HepG2 (cell line): ENCODE measurements around the gene SEC31B. TPM values are rescaled to one million over a fixed set of nuclear protein-coding genes. Genes with fewer than 3 reads are reported as not detected.

ENCODE experiments used
- ATAC-seq: fragments of 200-7000 bp; cut with Tn5 transposase; 3 replicates; pipeline ENCODE4 v1.9.1; 2020; ENCODE audit warnings: mild to moderate bottlenecking, moderate library complexity
- BruUV-seq: library from RNA; stranded (reverse); fragments of 400-500 nt; replicated peaks from 2 replicates; lab custom pipeline; 2021; lab: Mats Ljungman, UMichigan
- CTCF ChIA-PET: fragments of 300-600 bp; formaldehyde crosslinking; extraction: SDS; loops from one replicate; lab custom pipeline; 2021; ENCODE audit warnings: low total read pairs, inconsistent platforms, low intra/inter-chr PET ratio; lab: Yijun Ruan, JAX
- POLR2A ChIA-PET: fragments of 350-600 bp; sonication (Branson Sonifier 250); formaldehyde crosslinking; loops from one replicate; lab custom pipeline; 2020; ENCODE audit warnings: antibody characterized with exemption, inconsistent platforms; lab: Yijun Ruan, JAX
- DNase-seq: peaks from one replicate; pipeline ENCODE4 v3.0.0-alpha.2; 2015; ENCODE audit warnings: low spot score
- FAIRE-seq: peaks from 3 replicates; lab custom pipeline; 2011; peaks lifted over from hg19 to GRCh38; lab: Jason Lieb, UNC
- H2AFZ ChIP-seq: one replicate; pipeline ENCODE4 v1.6.1; 2011; ENCODE audit warnings: low read length, inconsistent platforms
- H3K27ac ChIP-seq: fragments of 300-600 bp; 3 replicates; pipeline ENCODE4 v1.8.0; 2011; ENCODE audit warnings: mixed run types, mild to moderate bottlenecking, mixed read lengths, low read length, inconsistent platforms; ENCODE audit not compliant: insufficient read depth; ENCODE audit errors: extremely low read length
- H3K27me3 ChIP-seq, 2 experiments: fragments of 200-600 bp in 1 of 2; 2 replicates in 1 of 2; 3 replicates in 1 of 2; pipeline versions ENCODE4 v1.6.0 to v1.8.0; 2011; ENCODE audit warnings: low read length in 2 of 2, mild to moderate bottlenecking in 2 of 2, moderate library complexity in 2 of 2, inconsistent platforms in 1 of 2; ENCODE audit not compliant: insufficient read depth in 2 of 2, control insufficient read depth in 1 of 2
- H3K36me3 ChIP-seq, 2 experiments: fragments of 200-600 bp in 1 of 2; replicated peaks in 1 of 2; 2 replicates in 1 of 2; 3 replicates in 1 of 2; pipeline versions ENCODE4 v1.5.1 to v1.8.0; 2011; ENCODE audit warnings: low read length in 2 of 2, inconsistent platforms in 1 of 2; ENCODE audit not compliant: insufficient read depth in 2 of 2, control insufficient read depth in 1 of 2
- H3K4me1 ChIP-seq: 2 replicates; pipeline ENCODE4 v1.5.1; 2012; ENCODE audit warnings: low read length, inconsistent platforms; ENCODE audit not compliant: insufficient read depth
- H3K4me2 ChIP-seq: 2 replicates; pipeline ENCODE4 v1.6.0; 2011; ENCODE audit warnings: low read depth, low read length, inconsistent platforms
- H3K4me3 ChIP-seq, 3 experiments: fragments of 200-600 bp in 1 of 3; sonication (generic), shearing (Covaris generic) in 1 of 3; replicated peaks in 1 of 3; 2 replicates each; pipeline ENCODE4 v1.5.1; 2011 to 2016; ENCODE audit warnings: low read length in 3 of 3, inconsistent platforms in 2 of 3, low read depth in 2 of 3, mild to moderate bottlenecking in 2 of 3, control low read depth in 1 of 3, mixed read lengths in 1 of 3; ENCODE audit not compliant: insufficient read depth in 1 of 3
- H3K79me2 ChIP-seq: one replicate; pipeline ENCODE4 v1.6.1; 2011; ENCODE audit warnings: low read length, inconsistent platforms; ENCODE audit not compliant: insufficient read depth
- H3K9ac ChIP-seq: 2 replicates; pipeline ENCODE4 v1.6.0; 2011; ENCODE audit warnings: mild to moderate bottlenecking, low read depth, low read length, inconsistent platforms; ENCODE audit not compliant: insufficient read depth
- H3K9me3 ChIP-seq: 2 replicates; pipeline ENCODE4 v1.5.1; 2012; ENCODE audit warnings: mild to moderate bottlenecking, low read length
- H4K20me1 ChIP-seq: 2 replicates; pipeline ENCODE4 v1.6.0; 2011; ENCODE audit warnings: inconsistent platforms, mild to moderate bottlenecking, low read length, moderate library complexity; ENCODE audit not compliant: insufficient read depth
- ELF3 ChIP-seq: IDR thresholded peaks from 2 replicates; pipeline ENCODE4 v1.6.1; 2016; ENCODE audit warnings: missing genetic modification reagents, missing compliant biosample characterization
- MTA3 ChIP-seq: sonication (generic); formaldehyde crosslinking; IDR thresholded peaks from 2 replicates; pipeline ENCODE4 v1.4.0; 2020; ENCODE audit warnings: missing genetic modification reagents
- REPIN1 ChIP-seq: sonication (generic); formaldehyde crosslinking; IDR thresholded peaks from 2 replicates; pipeline ENCODE4 v1.8.0; 2022; ENCODE audit warnings: missing genetic modification reagents, low read depth, mild to moderate bottlenecking, borderline replicate concordance
- ZNF496 ChIP-seq: sonication (generic); formaldehyde crosslinking; IDR thresholded peaks from 2 replicates; pipeline ENCODE4 v1.8.1; 2023; ENCODE audit warnings: mild to moderate bottlenecking, moderate library complexity, missing genetic modification reagents; ENCODE audit not compliant: insufficient replicate concordance
- ZNF564 ChIP-seq: sonication (generic); formaldehyde crosslinking; IDR thresholded peaks from 2 replicates; pipeline ENCODE4 v1.8.1; 2023; ENCODE audit warnings: mild to moderate bottlenecking, missing genetic modification reagents
- ZSCAN9 ChIP-seq: IDR thresholded peaks from 2 replicates; pipeline ENCODE4 v1.6.1; 2016; ENCODE audit warnings: borderline replicate concordance
- WGBS: methylation state at CpG from one replicate; pipeline ENCODE4 v1.1.6; 2017; ENCODE audit warnings: low lambda C conversion rate; 5-methylcytosine and 5-hydroxymethylcytosine counted together
- in situ Hi-C: cut with HindIII; loops from 2 replicates; pipeline ENCODE4 v1.10.0; 2017; ENCODE audit warnings: low pct_unique_long_range_greater_than_20kb; ENCODE audit not compliant: extremely low pct_ligation_motif_present
- intact Hi-C: fragments of 100-400 bp; cut with micrococcal nuclease; formaldehyde crosslinking; loops from one replicate; pipeline ENCODE4 v1.10.0; 2022; ENCODE audit not compliant: unreplicated experiment
- polyA plus RNA-seq, 8 experiments: library from polyadenylated mRNA; depleted of rRNA in 3 of 8; stranded (reverse) in 7 of 8; unstranded in 1 of 8; fragments of >200 nt; fragmentation: Illumina TruSeq in 4 of 8; extraction: Trizol in 4 of 8; gene quantifications; 2 replicates each; pipeline versions ENCODE4 v1.2.1 to v1.2.3, GENCODE V29; 2011 to 2016; ENCODE audit warnings: low read depth in 4 of 8, missing spikeins in 1 of 8, mixed read lengths in 1 of 8; ENCODE audit not compliant: insufficient read depth in 1 of 8
- total RNA-seq, 5 experiments: library from RNA; depleted of rRNA; stranded (reverse); fragments of >200 nt; fragmentation: Illumina TruSeq; extraction: Trizol; gene quantifications; 2 replicates each; pipeline ENCODE4 v1.2.3, GENCODE V29; 2016; ENCODE audit warnings: low read depth in 1 of 5
- TF ChIP-seq, protein P1 (sequence below): sonication (generic); formaldehyde crosslinking; IDR thresholded peaks from 2 replicates; pipeline ENCODE4 v1.4.0; 2020; ENCODE audit warnings: missing genetic modification reagents
- TF ChIP-seq, protein P2 (sequence below): sonication (generic); formaldehyde crosslinking; IDR thresholded peaks from 2 replicates; pipeline ENCODE4 v1.4.0; 2020; ENCODE audit warnings: missing genetic modification reagents
- TF ChIP-seq, protein P3 (sequence below): sonication (generic); formaldehyde crosslinking; IDR thresholded peaks from 2 replicates; pipeline ENCODE4 v1.9.0; 2021; ENCODE audit warnings: missing genetic modification reagents, borderline replicate concordance

The SEC31B gene
- total and polyA plus RNA-seq, 2 of the 13 experiments (the other 11 are each of a cell fraction or from before 2014, with no cell fraction given), result 2.0 to 8.3 TPM

DNA sequence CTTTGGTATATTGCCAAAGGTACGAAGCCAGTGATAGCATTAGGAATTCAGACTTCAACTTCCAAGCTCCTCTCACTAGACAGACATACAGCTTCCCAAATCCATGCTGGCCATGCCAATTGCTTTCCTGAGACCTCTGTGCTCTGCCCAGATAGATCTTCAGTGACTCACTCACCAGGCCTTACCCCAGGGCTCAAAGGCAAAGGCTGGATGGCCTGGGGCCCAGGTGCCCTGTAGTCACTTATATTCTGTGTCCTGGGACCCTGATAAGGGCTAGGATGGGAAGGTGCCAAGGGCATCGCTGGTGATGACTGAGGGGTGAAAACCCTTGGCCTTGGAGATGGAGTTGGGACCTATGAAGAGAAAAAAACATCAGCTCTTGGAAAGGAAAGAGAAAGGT lies 29.1 kb downstream of the SEC31B start:
- no TSS peak for BruUV-seq
- Histone ChIP-seq H3K9ac (no peak overlapping the region), H3K36me3 (peaks cover 0 to 3% of the 10 kb centered on the region in 2 experiments; a peak in 1 of 5 replicates), H3K27ac (no peak overlapping the region), H3K9me3 (no peaks in the 10 kb centered on the region), H3K4me3 (no peak overlapping the region), H3K4me2 (no peak overlapping the region), H3K4me1 (no peaks in the 10 kb centered on the region), H2AFZ (no peak overlapping the region), H3K27me3 (no peaks in the 10 kb centered on the region), H4K20me1 (no peaks in the 10 kb centered on the region), H3K79me2 (no peaks in the 10 kb centered on the region)
- DNase-seq (no peak), FAIRE-seq (no peak), ATAC-seq (no peak)
- CTCF ChIA-PET, result no interaction called here
- POLR2A ChIA-PET, result no interaction called here
- 69% methylated on average over 2 of the region's 2 CpGs for WGBS
- in situ Hi-C loops (no loop called here), intact Hi-C loops (no loop called here)
- TF ChIP-seq ZNF496 (CRISPR knock-in tag) (no peak), REPIN1 (no peak), ZSCAN9 (no peak), ELF3 (CRISPR knock-in tag) (no peak), ZNF564 (no peak), MTA3 (CRISPR knock-in tag) (no peak)
- TF ChIP-seq, protein P1, sequence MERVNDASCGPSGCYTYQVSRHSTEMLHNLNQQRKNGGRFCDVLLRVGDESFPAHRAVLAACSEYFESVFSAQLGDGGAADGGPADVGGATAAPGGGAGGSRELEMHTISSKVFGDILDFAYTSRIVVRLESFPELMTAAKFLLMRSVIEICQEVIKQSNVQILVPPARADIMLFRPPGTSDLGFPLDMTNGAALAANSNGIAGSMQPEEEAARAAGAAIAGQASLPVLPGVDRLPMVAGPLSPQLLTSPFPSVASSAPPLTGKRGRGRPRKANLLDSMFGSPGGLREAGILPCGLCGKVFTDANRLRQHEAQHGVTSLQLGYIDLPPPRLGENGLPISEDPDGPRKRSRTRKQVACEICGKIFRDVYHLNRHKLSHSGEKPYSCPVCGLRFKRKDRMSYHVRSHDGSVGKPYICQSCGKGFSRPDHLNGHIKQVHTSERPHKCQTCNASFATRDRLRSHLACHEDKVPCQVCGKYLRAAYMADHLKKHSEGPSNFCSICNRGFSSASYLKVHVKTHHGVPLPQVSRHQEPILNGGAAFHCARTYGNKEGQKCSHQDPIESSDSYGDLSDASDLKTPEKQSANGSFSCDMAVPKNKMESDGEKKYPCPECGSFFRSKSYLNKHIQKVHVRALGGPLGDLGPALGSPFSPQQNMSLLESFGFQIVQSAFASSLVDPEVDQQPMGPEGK (CRISPR knock-in tag), result no peak
- TF ChIP-seq, protein P2, sequence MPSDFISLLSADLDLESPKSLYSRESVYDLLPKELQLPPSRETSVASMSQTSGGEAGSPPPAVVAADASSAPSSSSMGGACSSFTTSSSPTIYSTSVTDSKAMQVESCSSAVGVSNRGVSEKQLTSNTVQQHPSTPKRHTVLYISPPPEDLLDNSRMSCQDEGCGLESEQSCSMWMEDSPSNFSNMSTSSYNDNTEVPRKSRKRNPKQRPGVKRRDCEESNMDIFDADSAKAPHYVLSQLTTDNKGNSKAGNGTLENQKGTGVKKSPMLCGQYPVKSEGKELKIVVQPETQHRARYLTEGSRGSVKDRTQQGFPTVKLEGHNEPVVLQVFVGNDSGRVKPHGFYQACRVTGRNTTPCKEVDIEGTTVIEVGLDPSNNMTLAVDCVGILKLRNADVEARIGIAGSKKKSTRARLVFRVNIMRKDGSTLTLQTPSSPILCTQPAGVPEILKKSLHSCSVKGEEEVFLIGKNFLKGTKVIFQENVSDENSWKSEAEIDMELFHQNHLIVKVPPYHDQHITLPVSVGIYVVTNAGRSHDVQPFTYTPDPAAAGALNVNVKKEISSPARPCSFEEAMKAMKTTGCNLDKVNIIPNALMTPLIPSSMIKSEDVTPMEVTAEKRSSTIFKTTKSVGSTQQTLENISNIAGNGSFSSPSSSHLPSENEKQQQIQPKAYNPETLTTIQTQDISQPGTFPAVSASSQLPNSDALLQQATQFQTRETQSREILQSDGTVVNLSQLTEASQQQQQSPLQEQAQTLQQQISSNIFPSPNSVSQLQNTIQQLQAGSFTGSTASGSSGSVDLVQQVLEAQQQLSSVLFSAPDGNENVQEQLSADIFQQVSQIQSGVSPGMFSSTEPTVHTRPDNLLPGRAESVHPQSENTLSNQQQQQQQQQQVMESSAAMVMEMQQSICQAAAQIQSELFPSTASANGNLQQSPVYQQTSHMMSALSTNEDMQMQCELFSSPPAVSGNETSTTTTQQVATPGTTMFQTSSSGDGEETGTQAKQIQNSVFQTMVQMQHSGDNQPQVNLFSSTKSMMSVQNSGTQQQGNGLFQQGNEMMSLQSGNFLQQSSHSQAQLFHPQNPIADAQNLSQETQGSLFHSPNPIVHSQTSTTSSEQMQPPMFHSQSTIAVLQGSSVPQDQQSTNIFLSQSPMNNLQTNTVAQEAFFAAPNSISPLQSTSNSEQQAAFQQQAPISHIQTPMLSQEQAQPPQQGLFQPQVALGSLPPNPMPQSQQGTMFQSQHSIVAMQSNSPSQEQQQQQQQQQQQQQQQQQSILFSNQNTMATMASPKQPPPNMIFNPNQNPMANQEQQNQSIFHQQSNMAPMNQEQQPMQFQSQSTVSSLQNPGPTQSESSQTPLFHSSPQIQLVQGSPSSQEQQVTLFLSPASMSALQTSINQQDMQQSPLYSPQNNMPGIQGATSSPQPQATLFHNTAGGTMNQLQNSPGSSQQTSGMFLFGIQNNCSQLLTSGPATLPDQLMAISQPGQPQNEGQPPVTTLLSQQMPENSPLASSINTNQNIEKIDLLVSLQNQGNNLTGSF (CRISPR knock-in tag), result no peak
- TF ChIP-seq, protein P3, sequence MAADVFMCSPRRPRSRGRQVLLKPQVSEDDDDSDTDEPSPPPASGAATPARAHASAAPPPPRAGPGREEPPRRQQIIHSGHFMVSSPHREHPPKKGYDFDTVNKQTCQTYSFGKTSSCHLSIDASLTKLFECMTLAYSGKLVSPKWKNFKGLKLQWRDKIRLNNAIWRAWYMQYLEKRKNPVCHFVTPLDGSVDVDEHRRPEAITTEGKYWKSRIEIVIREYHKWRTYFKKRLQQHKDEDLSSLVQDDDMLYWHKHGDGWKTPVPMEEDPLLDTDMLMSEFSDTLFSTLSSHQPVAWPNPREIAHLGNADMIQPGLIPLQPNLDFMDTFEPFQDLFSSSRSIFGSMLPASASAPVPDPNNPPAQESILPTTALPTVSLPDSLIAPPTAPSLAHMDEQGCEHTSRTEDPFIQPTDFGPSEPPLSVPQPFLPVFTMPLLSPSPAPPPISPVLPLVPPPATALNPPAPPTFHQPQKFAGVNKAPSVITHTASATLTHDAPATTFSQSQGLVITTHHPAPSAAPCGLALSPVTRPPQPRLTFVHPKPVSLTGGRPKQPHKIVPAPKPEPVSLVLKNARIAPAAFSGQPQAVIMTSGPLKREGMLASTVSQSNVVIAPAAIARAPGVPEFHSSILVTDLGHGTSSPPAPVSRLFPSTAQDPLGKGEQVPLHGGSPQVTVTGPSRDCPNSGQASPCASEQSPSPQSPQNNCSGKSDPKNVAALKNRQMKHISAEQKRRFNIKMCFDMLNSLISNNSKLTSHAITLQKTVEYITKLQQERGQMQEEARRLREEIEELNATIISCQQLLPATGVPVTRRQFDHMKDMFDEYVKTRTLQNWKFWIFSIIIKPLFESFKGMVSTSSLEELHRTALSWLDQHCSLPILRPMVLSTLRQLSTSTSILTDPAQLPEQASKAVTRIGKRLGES (CRISPR knock-in tag), result no peak
